GM12878 (cell line): ENCODE measurements around the gene FAM98C. TPM values are rescaled to one million over a fixed set of nuclear protein-coding genes. Genes with fewer than 3 reads are reported as not detected.

ENCODE experiments used
- ATAC-seq: fragments of 200-7000 bp; cut with Tn5 transposase; 3 replicates; pipeline ENCODE4 v1.9.1; 2020; ENCODE audit warnings: mild to moderate bottlenecking, moderate library complexity
- BruUV-seq: library from RNA; stranded (reverse); fragments of 400-500 nt; replicated peaks from 2 replicates; lab custom pipeline; 2021; lab: Mats Ljungman, UMichigan
- CTCF ChIA-PET: fragments of 300-600 bp; sonication (Branson Sonifier 250); formaldehyde crosslinking; extraction: SDS; loops from one replicate; lab custom pipeline; 2021; ENCODE audit warnings: inconsistent platforms; lab: Yijun Ruan, JAX
- POLR2A ChIA-PET: fragments of 350-600 bp; formaldehyde crosslinking; extraction: SDS; loops from one replicate; lab custom pipeline; 2021; ENCODE audit warnings: inconsistent platforms; lab: Charles Lee
- RAD21 ChIA-PET: fragments of 300-600 bp; sonication (Branson Sonifier 250); formaldehyde crosslinking; loops from one replicate; lab custom pipeline; 2023; ENCODE audit warnings: antibody characterized with exemption; ENCODE audit not compliant: unreplicated experiment; lab: Charles Lee
- SMC1A ChIA-PET: fragments of 300-600 bp; sonication (Branson Sonifier 250); formaldehyde crosslinking; loops from one replicate; lab custom pipeline; 2023; ENCODE audit not compliant: unreplicated experiment, uncharacterized antibody; lab: Charles Lee
- DNase-seq: peaks from one replicate; pipeline ENCODE4 v3.0.0-alpha.2; 2011; ENCODE audit warnings: low read depth, low spot score
- FAIRE-seq: peaks from 3 replicates; lab custom pipeline; 2011; peaks lifted over from hg19 to GRCh38; lab: Jason Lieb, UNC
- H2AFZ ChIP-seq: 2 replicates; pipeline ENCODE4 v1.6.0; 2011; ENCODE audit warnings: low read depth, low read length, control low read depth; ENCODE audit not compliant: control insufficient read depth
- H3K27ac ChIP-seq: 2 replicates; pipeline ENCODE4 v1.5.1; 2011; ENCODE audit warnings: control low read depth; ENCODE audit not compliant: control insufficient read depth, insufficient read depth
- H3K27me3 ChIP-seq, 2 experiments: replicated peaks in 1 of 2; 2 replicates each; pipeline versions ENCODE4 v1.6.0 to v1.6.1; 2011; ENCODE audit warnings: low read length in 1 of 2; ENCODE audit not compliant: control insufficient read depth in 2 of 2, insufficient read depth in 2 of 2
- H3K36me3 ChIP-seq, 2 experiments: 2 replicates each; pipeline ENCODE4 v1.5.1; 2011; ENCODE audit warnings: low read length in 1 of 2; ENCODE audit not compliant: control insufficient read depth in 2 of 2, insufficient read depth in 2 of 2
- H3K4me1 ChIP-seq: 2 replicates; pipeline ENCODE4 v1.6.1; 2011; ENCODE audit warnings: mild to moderate bottlenecking, low read length, moderate library complexity, mixed read lengths; ENCODE audit not compliant: control insufficient read depth, insufficient read depth
- H3K4me2 ChIP-seq: 2 replicates; pipeline ENCODE4 v1.6.0; 2011; ENCODE audit warnings: control low read depth; ENCODE audit not compliant: control insufficient read depth, insufficient read depth
- H3K4me3 ChIP-seq: fragments of 200-600 bp; sonication (generic); 2 replicates; pipeline ENCODE4 v1.5.1; 2016
- H3K79me2 ChIP-seq: 2 replicates; pipeline ENCODE4 v1.6.0; 2011; ENCODE audit warnings: low read length; ENCODE audit not compliant: control insufficient read depth, insufficient read depth
- H3K9ac ChIP-seq: 2 replicates; pipeline ENCODE4 v1.8.0; 2011; ENCODE audit warnings: low read length, control low read depth, mixed read lengths; ENCODE audit not compliant: control insufficient read depth, insufficient read depth
- H3K9me3 ChIP-seq: replicated peaks from 3 replicates; pipeline ENCODE4 v1.5.1; 2011; ENCODE audit warnings: mild to moderate bottlenecking, low read length; ENCODE audit not compliant: control insufficient read depth, insufficient read depth
- H4K20me1 ChIP-seq: 2 replicates; pipeline ENCODE4 v1.6.0; 2011; ENCODE audit not compliant: control insufficient read depth, insufficient read depth
- HDAC6 ChIP-seq: fragments of 200-600 bp; sonication (generic); IDR thresholded peaks from one replicate; pipeline ENCODE4 v1.8.0; 2017; ENCODE audit warnings: antibody characterized with exemption; ENCODE audit not compliant: unreplicated experiment
- MEF2A ChIP-seq: IDR thresholded peaks from 2 replicates; pipeline ENCODE4 v1.6.1; 2011; ENCODE audit warnings: low read depth, mild to moderate bottlenecking, low read length, moderate library complexity; ENCODE audit not compliant: insufficient read depth
- MEF2B ChIP-seq: fragments of 450-650 bp; IDR thresholded peaks from 2 replicates; pipeline ENCODE4 v1.6.1; 2018; ENCODE audit warnings: mild to moderate bottlenecking, moderate library complexity; ENCODE audit not compliant: partially characterized antibody, poor library complexity, severe bottlenecking
- NFYA ChIP-seq: IDR thresholded peaks from 2 replicates; pipeline ENCODE4 v1.6.1; 2011; ENCODE audit warnings: low read depth, mild to moderate bottlenecking, low read length, improper control_type of control experiment, borderline replicate concordance
- RAD21 ChIP-seq: IDR thresholded peaks from 2 replicates; pipeline ENCODE4 v1.6.1; 2011; ENCODE audit warnings: mild to moderate bottlenecking, low read depth, low read length, moderate library complexity; ENCODE audit not compliant: insufficient read depth
- SMC3 ChIP-seq: IDR thresholded peaks from 2 replicates; pipeline ENCODE4 v1.6.1; 2011; ENCODE audit warnings: low read length, improper control_type of control experiment, borderline replicate concordance
- TCF3 ChIP-seq: IDR thresholded peaks from 2 replicates; pipeline ENCODE4 v1.6.1; 2012; ENCODE audit warnings: low read depth, mild to moderate bottlenecking, low read length, borderline replicate concordance; ENCODE audit not compliant: insufficient read depth
- WRNIP1 ChIP-seq: IDR thresholded peaks from 2 replicates; pipeline ENCODE4 v1.6.1; 2011; ENCODE audit warnings: low read depth, low read length, improper control_type of control experiment, borderline replicate concordance
- WGBS: methylation state at CpG from one replicate; pipeline ENCODE4 v1.1.6; 2016; ENCODE audit warnings: low lambda C conversion rate; ENCODE audit not compliant: insufficient replicate concordance, insufficient coverage; ENCODE audit errors: missing lambda C conversion rate; 5-methylcytosine and 5-hydroxymethylcytosine counted together
- in situ Hi-C: fragments of 300-500 bp; cut with MboI; formaldehyde crosslinking; loops from 9 replicates; pipeline ENCODE4 v1.14.3; 2018; ENCODE audit warnings: mixed read lengths
- intact Hi-C: fragments of 100-400 bp; cut with micrococcal nuclease; formaldehyde crosslinking; loops from one replicate; pipeline ENCODE4 v1.14.2; 2022; ENCODE audit not compliant: unreplicated experiment
- polyA plus RNA-seq, 11 experiments: library from polyadenylated mRNA; depleted of rRNA in 4 of 11; unstranded in 6 of 11; stranded (reverse) in 5 of 11; fragments of >200 nt; fragmentation: Nextera tagmentation in 4 of 11; fragmentation: Illumina TruSeq in 1 of 11; extraction: Ambion mirVana in 4 of 11; extraction: Trizol in 1 of 11; gene quantifications; 1 replicate in 1 of 11; 2 replicates in 10 of 11; pipeline versions ENCODE4 v1.2.1 to v1.2.3, GENCODE V29; 2011 to 2016; ENCODE audit warnings: inconsistent platforms in 2 of 11, missing spikeins in 2 of 11, low read depth in 1 of 11
- total RNA-seq, 4 experiments: library from RNA; depleted of rRNA in 3 of 4; stranded (reverse); fragments of >200 nt in 3 of 4; fragmentation: Illumina TruSeq in 1 of 4; extraction: Trizol in 1 of 4; gene quantifications; 2 replicates each; pipeline versions ENCODE4 v1.2.1 to v1.2.3, GENCODE V29; 2013 to 2021
- TF ChIP-seq, protein P1 (sequence below): IDR thresholded peaks from 2 replicates; pipeline ENCODE4 v1.6.1; 2012; ENCODE audit warnings: improper control_type of control experiment, low read depth, low read length; ENCODE audit not compliant: insufficient replicate concordance
- TF ChIP-seq, protein P2 (sequence below): fragments of 450-650 bp; conservative IDR thresholded peaks from 2 replicates; pipeline ENCODE4 v1.6.1; 2017; ENCODE audit warnings: mild to moderate bottlenecking, moderate library complexity

The FAM98C gene
- total and polyA plus RNA-seq, 10 of the 15 experiments (the other 5 are each of a cell fraction or from before 2014, with no cell fraction given): 1.4 to 17.2 (median 9.5) TPM

DNA sequence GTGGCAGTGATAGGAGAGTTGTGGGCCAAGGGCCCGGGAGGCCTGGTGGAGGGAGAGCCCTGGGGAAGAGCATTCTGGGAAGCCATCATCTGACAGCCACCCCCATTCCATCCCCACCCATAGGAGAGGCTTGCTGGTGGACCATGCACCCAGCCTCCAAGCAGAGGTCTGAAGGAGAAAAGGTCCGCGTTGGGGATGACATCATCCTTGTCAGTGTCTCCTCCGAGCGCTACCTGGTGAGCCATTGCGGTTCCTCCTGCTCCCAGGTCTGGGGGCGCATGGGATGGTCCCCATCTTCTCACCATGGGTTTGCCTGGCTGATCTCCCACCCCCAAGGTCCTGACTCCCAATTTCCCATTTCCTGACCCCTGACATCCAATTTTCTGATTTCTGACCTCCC, 41.1 kb downstream of the FAM98C start (continued):
- TF ChIP-seq, protein P1, sequence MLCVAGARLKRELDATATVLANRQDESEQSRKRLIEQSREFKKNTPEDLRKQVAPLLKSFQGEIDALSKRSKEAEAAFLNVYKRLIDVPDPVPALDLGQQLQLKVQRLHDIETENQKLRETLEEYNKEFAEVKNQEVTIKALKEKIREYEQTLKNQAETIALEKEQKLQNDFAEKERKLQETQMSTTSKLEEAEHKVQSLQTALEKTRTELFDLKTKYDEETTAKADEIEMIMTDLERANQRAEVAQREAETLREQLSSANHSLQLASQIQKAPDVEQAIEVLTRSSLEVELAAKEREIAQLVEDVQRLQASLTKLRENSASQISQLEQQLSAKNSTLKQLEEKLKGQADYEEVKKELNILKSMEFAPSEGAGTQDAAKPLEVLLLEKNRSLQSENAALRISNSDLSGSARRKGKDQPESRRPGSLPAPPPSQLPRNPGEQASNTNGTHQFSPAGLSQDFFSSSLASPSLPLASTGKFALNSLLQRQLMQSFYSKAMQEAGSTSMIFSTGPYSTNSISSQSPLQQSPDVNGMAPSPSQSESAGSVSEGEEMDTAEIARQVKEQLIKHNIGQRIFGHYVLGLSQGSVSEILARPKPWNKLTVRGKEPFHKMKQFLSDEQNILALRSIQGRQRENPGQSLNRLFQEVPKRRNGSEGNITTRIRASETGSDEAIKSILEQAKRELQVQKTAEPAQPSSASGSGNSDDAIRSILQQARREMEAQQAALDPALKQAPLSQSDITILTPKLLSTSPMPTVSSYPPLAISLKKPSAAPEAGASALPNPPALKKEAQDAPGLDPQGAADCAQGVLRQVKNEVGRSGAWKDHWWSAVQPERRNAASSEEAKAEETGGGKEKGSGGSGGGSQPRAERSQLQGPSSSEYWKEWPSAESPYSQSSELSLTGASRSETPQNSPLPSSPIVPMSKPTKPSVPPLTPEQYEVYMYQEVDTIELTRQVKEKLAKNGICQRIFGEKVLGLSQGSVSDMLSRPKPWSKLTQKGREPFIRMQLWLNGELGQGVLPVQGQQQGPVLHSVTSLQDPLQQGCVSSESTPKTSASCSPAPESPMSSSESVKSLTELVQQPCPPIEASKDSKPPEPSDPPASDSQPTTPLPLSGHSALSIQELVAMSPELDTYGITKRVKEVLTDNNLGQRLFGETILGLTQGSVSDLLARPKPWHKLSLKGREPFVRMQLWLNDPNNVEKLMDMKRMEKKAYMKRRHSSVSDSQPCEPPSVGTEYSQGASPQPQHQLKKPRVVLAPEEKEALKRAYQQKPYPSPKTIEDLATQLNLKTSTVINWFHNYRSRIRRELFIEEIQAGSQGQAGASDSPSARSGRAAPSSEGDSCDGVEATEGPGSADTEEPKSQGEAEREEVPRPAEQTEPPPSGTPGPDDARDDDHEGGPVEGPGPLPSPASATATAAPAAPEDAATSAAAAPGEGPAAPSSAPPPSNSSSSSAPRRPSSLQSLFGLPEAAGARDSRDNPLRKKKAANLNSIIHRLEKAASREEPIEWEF: no peak
- TF ChIP-seq SMC3 (no peak), MEF2A (no peak), RAD21 (no peak), WRNIP1 (no peak)

DNA sequence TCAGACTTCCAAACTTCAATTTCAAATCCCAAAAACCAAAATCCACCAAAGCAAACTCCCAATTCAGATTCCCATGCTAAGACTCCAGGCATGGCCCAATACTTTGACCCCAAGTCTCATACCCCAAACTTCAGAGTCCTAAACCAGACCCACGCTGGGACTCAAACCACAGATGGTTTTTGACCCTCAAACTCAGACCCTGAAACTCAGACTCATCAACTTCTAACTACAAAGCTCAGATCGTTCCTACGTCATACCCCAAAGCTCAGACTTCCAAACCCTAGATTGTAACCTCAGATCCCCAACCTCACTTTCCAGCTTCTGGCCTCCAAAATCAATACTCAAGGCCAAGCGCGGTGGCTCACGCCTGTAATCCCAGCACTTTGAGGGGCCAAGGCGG, 42.5 kb downstream of the FAM98C start:
- WGBS: 68% methylated on average over 7 of the region's 7 CpGs
- ChIA-PET CTCF (no interaction called here), POLR2A (no interaction called here), RAD21 (no interaction called here), SMC1A (no interaction called here)
- H2AFZ ChIP-seq: no peak overlapping the region
- no peak overlapping the region for H3K9ac ChIP-seq
- in situ Hi-C loops (no loop called here), intact Hi-C loops (no loop called here)
- H3K9me3 ChIP-seq: no peaks in the 10 kb centered on the region
- no peaks in the 10 kb centered on the region for H3K79me2 ChIP-seq
- no peaks in the 10 kb centered on the region for H4K20me1 ChIP-seq
- TF ChIP-seq, protein P2, sequence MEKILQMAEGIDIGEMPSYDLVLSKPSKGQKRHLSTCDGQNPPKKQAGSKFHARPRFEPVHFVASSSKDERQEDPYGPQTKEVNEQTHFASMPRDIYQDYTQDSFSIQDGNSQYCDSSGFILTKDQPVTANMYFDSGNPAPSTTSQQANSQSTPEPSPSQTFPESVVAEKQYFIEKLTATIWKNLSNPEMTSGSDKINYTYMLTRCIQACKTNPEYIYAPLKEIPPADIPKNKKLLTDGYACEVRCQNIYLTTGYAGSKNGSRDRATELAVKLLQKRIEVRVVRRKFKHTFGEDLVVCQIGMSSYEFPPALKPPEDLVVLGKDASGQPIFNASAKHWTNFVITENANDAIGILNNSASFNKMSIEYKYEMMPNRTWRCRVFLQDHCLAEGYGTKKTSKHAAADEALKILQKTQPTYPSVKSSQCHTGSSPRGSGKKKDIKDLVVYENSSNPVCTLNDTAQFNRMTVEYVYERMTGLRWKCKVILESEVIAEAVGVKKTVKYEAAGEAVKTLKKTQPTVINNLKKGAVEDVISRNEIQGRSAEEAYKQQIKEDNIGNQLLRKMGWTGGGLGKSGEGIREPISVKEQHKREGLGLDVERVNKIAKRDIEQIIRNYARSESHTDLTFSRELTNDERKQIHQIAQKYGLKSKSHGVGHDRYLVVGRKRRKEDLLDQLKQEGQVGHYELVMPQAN: no peak
- TF ChIP-seq TCF3: no peak
- no peak for TF ChIP-seq MEF2B
- TF ChIP-seq NFYA: no peak
- TF ChIP-seq HDAC6: no peak
- DNase-seq: no peak
- H3K27ac ChIP-seq: no peak overlapping the region
- FAIRE-seq: no peak
- ATAC-seq: no peak
- H3K4me2 ChIP-seq: no peak overlapping the region
- no TSS peak for BruUV-seq
- no peaks in the 10 kb centered on the region for H3K27me3 ChIP-seq
- no peak overlapping the region for H3K4me3 ChIP-seq
- H3K36me3 ChIP-seq: no peaks in the 10 kb centered on the region
- no peaks in the 10 kb centered on the region for H3K4me1 ChIP-seq
